ENCODE results near the gene GPX4. TPM values are rescaled to one million over a fixed set of nuclear protein-coding genes. Genes with fewer than 3 reads are reported as not detected.

Gene GPX4
- total and polyA plus RNA-seq, 9 of the 15 experiments (the other 6 are each of a cell fraction or from before 2014, with no cell fraction given), result 61.4 to 661 (median 349) TPM

DNA sequence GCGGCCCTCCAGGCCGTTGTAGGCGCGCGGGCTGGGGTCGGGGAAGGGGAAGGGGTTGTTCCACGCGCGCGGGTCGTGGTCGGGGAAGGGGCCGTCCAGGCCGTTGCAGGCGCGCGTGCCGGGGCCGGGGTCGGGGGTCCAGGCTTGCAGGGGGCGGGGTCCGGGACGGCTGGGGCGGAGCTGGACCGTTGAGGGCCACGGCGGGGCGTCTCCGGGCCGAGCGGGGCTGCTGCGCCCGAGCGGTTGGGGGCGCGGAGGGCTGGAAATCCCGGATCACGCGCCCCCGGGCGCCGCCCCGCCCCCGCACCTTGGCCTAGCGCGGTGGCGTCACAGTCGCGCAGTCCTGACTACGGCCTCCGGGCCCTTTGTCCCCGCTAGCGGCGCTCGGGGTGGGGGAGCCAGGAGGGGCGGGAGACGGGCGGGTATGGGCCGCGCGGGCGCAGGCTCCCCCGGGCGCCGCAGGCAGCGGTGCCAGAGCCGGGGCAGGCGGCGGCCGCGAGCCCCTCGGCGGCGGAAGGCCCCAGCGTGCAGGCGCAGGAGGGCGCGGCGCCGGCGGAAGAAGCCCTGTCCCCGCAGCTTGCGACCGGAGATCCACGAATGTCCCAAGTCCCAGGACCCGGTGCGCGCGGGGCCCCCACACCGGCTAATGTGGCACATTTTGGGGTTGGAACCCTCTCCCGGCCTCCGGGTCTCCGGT is 665 bp downstream of the GPX4 start (continued):
- TF ChIP-seq, protein P1, sequence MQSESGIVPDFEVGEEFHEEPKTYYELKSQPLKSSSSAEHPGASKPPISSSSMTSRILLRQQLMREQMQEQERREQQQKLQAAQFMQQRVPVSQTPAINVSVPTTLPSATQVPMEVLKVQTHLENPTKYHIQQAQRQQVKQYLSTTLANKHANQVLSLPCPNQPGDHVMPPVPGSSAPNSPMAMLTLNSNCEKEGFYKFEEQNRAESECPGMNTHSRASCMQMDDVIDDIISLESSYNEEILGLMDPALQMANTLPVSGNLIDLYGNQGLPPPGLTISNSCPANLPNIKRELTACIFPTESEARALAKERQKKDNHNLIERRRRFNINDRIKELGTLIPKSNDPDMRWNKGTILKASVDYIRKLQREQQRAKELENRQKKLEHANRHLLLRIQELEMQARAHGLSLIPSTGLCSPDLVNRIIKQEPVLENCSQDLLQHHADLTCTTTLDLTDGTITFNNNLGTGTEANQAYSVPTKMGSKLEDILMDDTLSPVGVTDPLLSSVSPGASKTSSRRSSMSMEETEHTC (IDR thresholded peaks at IDR 0.05), result peak; percentile 86
- peak; percentile 41; the same call in 1 of the 2 replicates for TF ChIP-seq USF2 (CRISPR knock-in tag; IDR thresholded peaks at IDR 0.05)
- TF ChIP-seq ESRRA (IDR thresholded peaks at IDR 0.05; ENCODE audit: borderline replicate concordance, low read depth), result no peak
- TF ChIP-seq ZBTB12 (CRISPR knock-in tag; IDR thresholded peaks at IDR 0.05), result peak; percentile 60; the same call in 1 of the 2 replicates
- peak; percentile 17 for TF ChIP-seq RBBP5 (IDR thresholded peaks at IDR 0.05; ENCODE audit: borderline replicate concordance, insufficient read depth, low read length, poor library complexity, severe bottlenecking)
- TF ChIP-seq HMGN3 (IDR thresholded peaks at IDR 0.05; ENCODE audit: borderline replicate concordance, extremely low read depth, insufficient read length, low read depth, low read length), result peak; percentile 64
- TF ChIP-seq, protein P2, sequence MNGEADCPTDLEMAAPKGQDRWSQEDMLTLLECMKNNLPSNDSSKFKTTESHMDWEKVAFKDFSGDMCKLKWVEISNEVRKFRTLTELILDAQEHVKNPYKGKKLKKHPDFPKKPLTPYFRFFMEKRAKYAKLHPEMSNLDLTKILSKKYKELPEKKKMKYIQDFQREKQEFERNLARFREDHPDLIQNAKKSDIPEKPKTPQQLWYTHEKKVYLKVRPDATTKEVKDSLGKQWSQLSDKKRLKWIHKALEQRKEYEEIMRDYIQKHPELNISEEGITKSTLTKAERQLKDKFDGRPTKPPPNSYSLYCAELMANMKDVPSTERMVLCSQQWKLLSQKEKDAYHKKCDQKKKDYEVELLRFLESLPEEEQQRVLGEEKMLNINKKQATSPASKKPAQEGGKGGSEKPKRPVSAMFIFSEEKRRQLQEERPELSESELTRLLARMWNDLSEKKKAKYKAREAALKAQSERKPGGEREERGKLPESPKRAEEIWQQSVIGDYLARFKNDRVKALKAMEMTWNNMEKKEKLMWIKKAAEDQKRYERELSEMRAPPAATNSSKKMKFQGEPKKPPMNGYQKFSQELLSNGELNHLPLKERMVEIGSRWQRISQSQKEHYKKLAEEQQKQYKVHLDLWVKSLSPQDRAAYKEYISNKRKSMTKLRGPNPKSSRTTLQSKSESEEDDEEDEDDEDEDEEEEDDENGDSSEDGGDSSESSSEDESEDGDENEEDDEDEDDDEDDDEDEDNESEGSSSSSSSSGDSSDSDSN (IDR thresholded peaks at IDR 0.05; ENCODE audit: borderline replicate concordance in 1 of 2, low read depth in 2 of 2, low read length in 2 of 2), result peak; percentile 66 to 76; a peak in 2 of 4 replicates
- TF ChIP-seq ZFX (CRISPR knock-in tag; IDR thresholded peaks at IDR 0.05), result peak; percentile 76
- peak; percentile 31 for TF ChIP-seq TAF1 (IDR thresholded peaks at IDR 0.05; ENCODE audit: control insufficient read depth, extremely low read depth, insufficient read depth, low read length, severe bottlenecking)
- TF ChIP-seq RB1 (IDR thresholded peaks at IDR 0.05; ENCODE audit: low read depth), result peak; percentile 60
- peak; percentile 31; the same call in 1 of the 2 replicates for TF ChIP-seq MYC (IDR thresholded peaks at IDR 0.05; ENCODE audit: low read depth, low read length)
- TF ChIP-seq MYC (CRISPR knock-in tag; IDR thresholded peaks at IDR 0.05; ENCODE audit: borderline replicate concordance, low read depth), result no peak
- peak; percentile 31; the same call in 1 of the 2 replicates for TF ChIP-seq HCFC1 (IDR thresholded peaks at IDR 0.05; ENCODE audit: low read depth, low read length)
- peak in 1 of 2 experiments; percentile 86; a peak in 2 of 4 replicates for TF ChIP-seq ZNF639 (CRISPR knock-in tag; conservative IDR thresholded peaks at IDR 0.05 in 1 of 2, IDR thresholded peaks at IDR 0.05 in 1 of 2)
- TF ChIP-seq ZNF589 (CRISPR knock-in tag; IDR thresholded peaks at IDR 0.05; ENCODE audit: low read depth), result 0 out of 2 replicates have a peak, but pooled peaks have one; percentile 28
